GM23338 (cell line): ENCODE data around the gene ERC2. TPM values are rescaled to one million over a fixed set of nuclear protein-coding genes. Genes with fewer than 3 reads are reported as not detected.

Experiments used
- ATAC-seq: fragments of 200-7000 bp; cut with Tn5 transposase; 3 replicates; pipeline ENCODE4 v1.9.1; 2020
- DNase-seq: peaks from one replicate; pipeline ENCODE4 v3.0.0-alpha.2; 2015; ENCODE audit warnings: low spot score
- H2AFZ ChIP-seq: fragments of 200-600 bp; sonication (generic); 2 replicates; pipeline ENCODE4 v1.8.0; 2016; ENCODE audit warnings: antibody characterized with exemption, mild to moderate bottlenecking, moderate library complexity
- H3F3A ChIP-seq: fragments of 200-600 bp; sonication (generic); replicated peaks from 2 replicates; pipeline ENCODE4 v1.8.0; 2017; ENCODE audit warnings: antibody characterized with exemption, mixed run types, low read depth
- H3K27ac ChIP-seq: fragments of 200-600 bp; sonication (generic); 2 replicates; pipeline ENCODE4 v1.6.1; 2016; ENCODE audit warnings: low read depth
- H3K27me3 ChIP-seq: fragments of 200-600 bp; sonication (generic); 2 replicates; pipeline ENCODE4 v1.8.0; 2016; ENCODE audit warnings: mild to moderate bottlenecking, mixed run types, moderate library complexity; ENCODE audit not compliant: insufficient read depth
- H3K36me3 ChIP-seq: fragments of 200-600 bp; sonication (generic); 2 replicates; pipeline ENCODE4 v1.8.0; 2016; ENCODE audit warnings: mild to moderate bottlenecking; ENCODE audit not compliant: insufficient read depth
- H3K4me1 ChIP-seq: fragments of 200-600 bp; sonication (generic); 2 replicates; pipeline ENCODE4 v1.8.0; 2016; ENCODE audit warnings: mild to moderate bottlenecking, moderate library complexity; ENCODE audit not compliant: insufficient read depth
- H3K4me2 ChIP-seq: fragments of 200-600 bp; sonication (generic); 2 replicates; pipeline ENCODE4 v1.7.1; 2017; ENCODE audit warnings: mixed run types
- H3K4me3 ChIP-seq: fragments of 200-600 bp; sonication (generic); 2 replicates; pipeline ENCODE4 v1.6.1; 2016; ENCODE audit warnings: mixed run types
- H3K79me2 ChIP-seq: fragments of 200-600 bp; sonication (generic); replicated peaks from 2 replicates; pipeline ENCODE4 v1.8.0; 2017; ENCODE audit warnings: mild to moderate bottlenecking; ENCODE audit not compliant: insufficient read depth
- H3K9me2 ChIP-seq: fragments of 200-600 bp; sonication (generic); 2 replicates; pipeline ENCODE4 v1.8.0; 2017; ENCODE audit not compliant: insufficient read depth
- H4K20me1 ChIP-seq: fragments of 200-600 bp; sonication (generic); replicated peaks from 2 replicates; pipeline ENCODE4 v1.8.0; 2017; ENCODE audit warnings: mild to moderate bottlenecking; ENCODE audit not compliant: insufficient read depth
- H3K27ac Mint-ChIP-seq: 2 replicates; pipeline ENCODE4 v1.8.0; 2020; ENCODE audit warnings: inconsistent platforms, mild to moderate bottlenecking, moderate library complexity, mixed read lengths
- H3K27me3 Mint-ChIP-seq: 3 replicates; pipeline ENCODE4 v1.8.0; 2022; ENCODE audit warnings: low read depth, mild to moderate bottlenecking, moderate library complexity, mixed read lengths, inconsistent platforms; ENCODE audit not compliant: insufficient read depth, poor library complexity
- H3K36me3 Mint-ChIP-seq: 3 replicates; pipeline ENCODE4 v1.8.0; 2021; ENCODE audit warnings: low read depth, mild to moderate bottlenecking, inconsistent platforms, moderate library complexity, mixed read lengths
- H3K4me1 Mint-ChIP-seq: 3 replicates; pipeline ENCODE4 v1.8.0; 2020; ENCODE audit warnings: mild to moderate bottlenecking, inconsistent platforms, mixed read lengths
- H3K4me3 Mint-ChIP-seq: 3 replicates; pipeline ENCODE4 v1.8.0; 2021; ENCODE audit warnings: moderate library complexity, mild to moderate bottlenecking, inconsistent platforms, mixed read lengths
- H3K9me3 Mint-ChIP-seq: 3 replicates; pipeline ENCODE4 v1.8.0; 2020; ENCODE audit warnings: moderate library complexity, mild to moderate bottlenecking, inconsistent platforms, mixed read lengths
- CREB1 ChIP-seq: fragments of 250-450 bp; sonication (Bioruptor Pico); IDR thresholded peaks from 2 replicates; pipeline ENCODE4 v1.5.0; 2020; ENCODE audit warnings: low read depth, mild to moderate bottlenecking, moderate library complexity
- CTCF ChIP-seq, 2 experiments: fragments of 200-600 bp in 1 of 2; sonication (generic) in 1 of 2; conservative IDR thresholded peaks; 2 replicates each; pipeline versions ENCODE4 v1.5.1 to v1.6.1; 2016 to 2017; ENCODE audit warnings: antibody characterized with exemption in 2 of 2, low read depth in 2 of 2, mild to moderate bottlenecking in 2 of 2, moderate library complexity in 1 of 2
- ETS1 ChIP-seq: IDR thresholded peaks from 2 replicates; pipeline ENCODE4 v1.6.1; 2016; ENCODE audit warnings: antibody characterized with exemption
- EZH2phosphoT487 ChIP-seq: fragments of 200-600 bp; sonication (generic); IDR thresholded peaks from one replicate; pipeline ENCODE4 v1.8.1; 2018; ENCODE audit warnings: antibody characterized with exemption; ENCODE audit not compliant: unreplicated experiment
- JUNB ChIP-seq: IDR thresholded peaks from one replicate; pipeline ENCODE4 v1.6.1; 2016; ENCODE audit warnings: antibody characterized with exemption; ENCODE audit not compliant: unreplicated experiment
- NANOG ChIP-seq: IDR thresholded peaks from 2 replicates; pipeline ENCODE4 v1.6.1; 2016; ENCODE audit warnings: antibody characterized with exemption, borderline replicate concordance
- REST ChIP-seq: IDR thresholded peaks from one replicate; pipeline ENCODE4 v1.6.1; 2018; ENCODE audit warnings: antibody characterized with exemption; ENCODE audit not compliant: unreplicated experiment
- STAT1 ChIP-seq: IDR thresholded peaks from one replicate; pipeline ENCODE4 v1.6.1; 2016; ENCODE audit warnings: antibody characterized with exemption; ENCODE audit not compliant: unreplicated experiment
- ZNF114 ChIP-seq: fragments of 250-450 bp; sonication (Bioruptor Pico); IDR thresholded peaks from 2 replicates; pipeline ENCODE4 v1.5.0; 2020; ENCODE audit warnings: mild to moderate bottlenecking, moderate library complexity
- ZNF331 ChIP-seq: fragments of 250-450 bp; sonication (Bioruptor Pico); IDR thresholded peaks from 2 replicates; pipeline ENCODE4 v1.5.0; 2020; ENCODE audit warnings: low read depth, mild to moderate bottlenecking, moderate library complexity
- polyA plus RNA-seq: library from polyadenylated mRNA; unstranded; fragments of >200 nt; fragmentation: Nextera tagmentation; extraction: Ambion mirVana; gene quantifications from 2 replicates; pipeline ENCODE4 v1.2.1, GENCODE V29; 2016
- total RNA-seq: library from RNA; depleted of rRNA; stranded (reverse); fragments of >200 nt; shearing (Covaris generic); gene quantifications from 2 replicates; pipeline ENCODE4 v1.2.3, GENCODE V29; 2014

ERC2 gene
- total and polyA plus RNA-seq, 2 experiments from 2014 or later, result 11.8 to 13.7 TPM

- no peaks in the 10 kb centered on the region for H4K20me1 ChIP-seq
- H3K4me3 ChIP-seq, result peak overlapping the region; percentile 22; the same call in 1 of the 2 replicates
- H3K4me2 ChIP-seq, result peak overlapping the region; percentile 64
- no peaks in the 10 kb centered on the region for H3K36me3 ChIP-seq
- Mint-ChIP-seq H3K27ac (peak overlapping the region; percentile 81), H3K4me3 (peak overlapping the region; percentile 39; the same call in 2 of the 3 replicates), H3K36me3 (no peaks in the 10 kb centered on the region), H3K9me3 (no peaks in the 10 kb centered on the region), H3K27me3 (peaks cover 1% of the 10 kb centered on the region), H3K4me1 (peaks cover 62% of the 10 kb centered on the region)
- no peaks in the 10 kb centered on the region for H3F3A ChIP-seq
- no peaks in the 10 kb centered on the region for H3K79me2 ChIP-seq
- H3K9me2 ChIP-seq, result no peaks in the 10 kb centered on the region
- H3K27ac ChIP-seq, result peak overlapping the region; percentile 46
- H3K4me1 ChIP-seq, result peaks cover 50% of the 10 kb centered on the region
- DNase-seq (no peak), ATAC-seq (peak; percentile 32; the same call in 2 of the 3 replicates)
- TF ChIP-seq CREB1 (CRISPR knock-in tag), result no peak
- H3K27me3 ChIP-seq, result no peaks in the 10 kb centered on the region
- no peak overlapping the region for H2AFZ ChIP-seq
Observed at GRCh38 chr3:56001991-56002390, 466.3 kb downstream of the ERC2 start.

GRCh38 chr3:56001537-56001936 lies 466.7 kb downstream of the ERC2 start:
- H3K27ac Mint-ChIP-seq, result peak overlapping the region; percentile 81
- TF ChIP-seq ZNF114, result no peak
- no peak for TF ChIP-seq ZNF331 (CRISPR knock-in tag)
- TF ChIP-seq CTCF (conservative IDR thresholded peaks at IDR 0.05; ENCODE audit: low read depth in 2 of 2), result no peak
- no peak for TF ChIP-seq NANOG
- no peak for TF ChIP-seq ETS1
- TF ChIP-seq JUNB, result no peak
- TF ChIP-seq REST, result no peak
- no peak for TF ChIP-seq STAT1
- no peak for TF ChIP-seq EZH2phosphoT487

More at GRCh38 chr3:56001537-56001936, 466.7 kb downstream of the ERC2 start:
- no peaks in the 10 kb centered on the region for H3K79me2 ChIP-seq
- H3K4me3 Mint-ChIP-seq, result peak overlapping the region; percentile 39; the same call in 2 of the 3 replicates
- no peak for DNase-seq
- H3K4me3 ChIP-seq, result peak overlapping the region; percentile 22; the same call in 1 of the 2 replicates
- no peak overlapping the region for H2AFZ ChIP-seq
- no peaks in the 10 kb centered on the region for H3K27me3 ChIP-seq
- H3K9me2 ChIP-seq, result no peaks in the 10 kb centered on the region
- H3K4me2 ChIP-seq, result peak overlapping the region; percentile 64
- H3K36me3 Mint-ChIP-seq, result no peaks in the 10 kb centered on the region
- H3K27me3 Mint-ChIP-seq, result peaks cover 1% of the 10 kb centered on the region
- H3K27ac ChIP-seq, result peak overlapping the region; percentile 46
- no peaks in the 10 kb centered on the region for H3K36me3 ChIP-seq
- H4K20me1 ChIP-seq, result no peaks in the 10 kb centered on the region
- H3K9me3 Mint-ChIP-seq, result no peaks in the 10 kb centered on the region
- no peaks in the 10 kb centered on the region for H3F3A ChIP-seq
- H3K4me1 ChIP-seq, result peaks cover 49% of the 10 kb centered on the region
- H3K4me1 Mint-ChIP-seq, result peaks cover 58% of the 10 kb centered on the region
- ATAC-seq, result peak; percentile 58
